ENCODE data around the gene KIF14. TPM values are rescaled to one million over a fixed set of nuclear protein-coding genes. Genes with fewer than 3 reads are reported as not detected.

Gene KIF14
- total and polyA plus RNA-seq, 2 of the 13 experiments (the other 11 are each of a cell fraction or from before 2014, with no cell fraction given): 3.3 to 11.2 TPM

DNA sequence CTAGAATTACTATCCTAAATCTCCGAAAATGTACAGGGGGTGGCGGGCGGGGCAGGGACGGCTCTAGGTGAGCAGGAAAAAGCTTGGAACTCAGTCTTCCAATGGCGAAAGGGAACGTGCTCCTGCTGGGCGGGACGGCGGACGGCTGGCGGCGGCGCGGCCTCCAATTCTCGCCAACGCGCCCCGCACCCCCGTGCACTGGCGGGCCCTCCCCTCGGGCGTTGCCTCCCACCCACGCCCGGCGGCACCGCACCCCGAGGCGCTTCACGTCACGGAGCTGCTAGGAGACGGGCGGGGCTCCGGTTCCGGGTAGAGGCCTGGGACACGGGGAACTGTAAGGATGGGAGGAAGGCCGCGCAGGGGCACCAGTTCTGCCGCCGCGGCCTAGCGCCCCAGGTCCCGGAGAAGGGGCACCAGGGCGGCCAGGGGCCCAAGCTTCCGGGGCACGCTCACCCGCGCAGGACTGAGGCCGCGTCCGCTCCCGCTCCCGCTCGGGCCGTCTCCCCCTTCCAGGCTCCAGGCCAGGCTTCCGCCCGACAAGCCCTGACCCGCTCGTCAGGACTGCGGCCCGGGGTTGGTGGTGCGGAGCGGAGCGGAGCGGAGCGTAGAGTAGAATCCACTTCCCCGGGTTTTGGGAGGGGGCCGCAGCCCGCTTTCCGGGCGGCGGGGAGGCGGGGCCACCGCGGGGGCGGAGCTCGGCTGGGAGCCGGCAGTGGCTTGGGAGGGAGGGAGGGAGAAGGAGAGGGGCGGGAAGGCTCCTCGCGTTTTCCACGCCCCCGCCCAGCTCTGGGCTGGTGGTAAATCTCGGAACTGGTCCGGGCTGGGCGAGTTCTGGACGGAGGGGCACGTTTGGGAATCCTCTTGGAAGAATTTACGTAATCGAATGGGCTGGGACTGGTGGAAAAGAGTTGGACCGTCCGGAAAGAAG is 49.0 kb upstream of the KIF14 start, which contains the start of gene DDX59 (continued):
- TF ChIP-seq DPF2 (CRISPR knock-in tag; IDR thresholded peaks at IDR 0.05; ENCODE audit: borderline replicate concordance, low read depth) (no peak), PCBP2 (optimal IDR thresholded peaks at IDR 0.05; ENCODE audit: low read depth, low read length, poor library complexity, severe bottlenecking) (no peak), ZNF354B (CRISPR knock-in tag; IDR thresholded peaks at IDR 0.05) (peak; percentile 76; the same call in 1 of the 2 replicates), MXD4 (CRISPR knock-in tag; IDR thresholded peaks at IDR 0.05) (peak; percentile 60), FOXP1 (IDR thresholded peaks at IDR 0.05) (no peak), FOXP1 (CRISPR knock-in tag; IDR thresholded peaks at IDR 0.05) (no peak), RELA (CRISPR knock-in tag; IDR thresholded peaks at IDR 0.05) (no peak), SMARCC2 (IDR thresholded peaks at IDR 0.05) (no peak), NFE2L1 (CRISPR knock-in tag; IDR thresholded peaks at IDR 0.05; ENCODE audit: borderline replicate concordance) (no peak), ZNF136 (CRISPR knock-in tag; IDR thresholded peaks at IDR 0.05; ENCODE audit: low read depth) (no peak), SRSF4 (IDR thresholded peaks at IDR 0.05; ENCODE audit: low read depth, low read length, poor library complexity, severe bottlenecking) (no peak), ZFP41 (CRISPR knock-in tag; IDR thresholded peaks at IDR 0.05; ENCODE audit: borderline replicate concordance) (no peak), ZFP36L1 (CRISPR knock-in tag; IDR thresholded peaks at IDR 0.05) (no peak), POLR2AphosphoS2 (IDR thresholded peaks at IDR 0.05; ENCODE audit: low read depth, low read length) (no peak), HHEX (CRISPR knock-in tag; IDR thresholded peaks at IDR 0.05) (no peak), ZNF678 (CRISPR knock-in tag; IDR thresholded peaks at IDR 0.05) (peak; percentile 94), YEATS2 (CRISPR knock-in tag; IDR thresholded peaks at IDR 0.05; ENCODE audit: borderline replicate concordance) (peak; percentile 78), ZNF777 (CRISPR knock-in tag; IDR thresholded peaks at IDR 0.05) (0 out of 2 replicates have a peak, but pooled peaks have one; percentile 39), ZNF790 (CRISPR knock-in tag; IDR thresholded peaks at IDR 0.05; ENCODE audit: borderline replicate concordance) (no peak), KDM5B (CRISPR knock-in tag; IDR thresholded peaks at IDR 0.05; ENCODE audit: borderline replicate concordance) (peak; percentile 83), GATAD1 (CRISPR knock-in tag; IDR thresholded peaks at IDR 0.05) (peak; percentile 70; the same call in 1 of the 2 replicates), RAD51 (IDR thresholded peaks at IDR 0.05; ENCODE audit: borderline replicate concordance) (no peak), SIN3A (IDR thresholded peaks at IDR 0.05; ENCODE audit: borderline replicate concordance, low read depth, low read length) (peak; percentile 60; the same call in 1 of the 2 replicates), HNRNPL (IDR thresholded peaks at IDR 0.05; ENCODE audit: low read depth, low read length) (0 out of 2 replicates have a peak, but pooled peaks have one; percentile 56), SMAD9 (CRISPR knock-in tag; IDR thresholded peaks at IDR 0.05) (no peak), DZIP1 (CRISPR knock-in tag; IDR thresholded peaks at IDR 0.05) (no peak), ZMYM2 (CRISPR knock-in tag; IDR thresholded peaks at IDR 0.05) (peak; percentile 62; the same call in 1 of the 2 replicates)
- TF ChIP-seq, protein P1, sequence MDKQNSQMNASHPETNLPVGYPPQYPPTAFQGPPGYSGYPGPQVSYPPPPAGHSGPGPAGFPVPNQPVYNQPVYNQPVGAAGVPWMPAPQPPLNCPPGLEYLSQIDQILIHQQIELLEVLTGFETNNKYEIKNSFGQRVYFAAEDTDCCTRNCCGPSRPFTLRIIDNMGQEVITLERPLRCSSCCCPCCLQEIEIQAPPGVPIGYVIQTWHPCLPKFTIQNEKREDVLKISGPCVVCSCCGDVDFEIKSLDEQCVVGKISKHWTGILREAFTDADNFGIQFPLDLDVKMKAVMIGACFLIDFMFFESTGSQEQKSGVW (CRISPR knock-in tag; IDR thresholded peaks at IDR 0.05; ENCODE audit: borderline replicate concordance): no peak
